NCI-H2227 treated with DMSO at 0.1 percent for 48 hours (cell line): ENCODE measurements around the gene MARCHF10.
"Not testable (repeated sequence)": the region's sequence is repeated elsewhere in the genome, so short reads cannot be mapped to it uniquely, and the experiment has no call there.

Experiments used
- DNase-seq: peaks from one replicate; lab custom pipeline; 2025; lab: John Stamatoyannopoulos, UW

MARCHF10 gene

DNA sequence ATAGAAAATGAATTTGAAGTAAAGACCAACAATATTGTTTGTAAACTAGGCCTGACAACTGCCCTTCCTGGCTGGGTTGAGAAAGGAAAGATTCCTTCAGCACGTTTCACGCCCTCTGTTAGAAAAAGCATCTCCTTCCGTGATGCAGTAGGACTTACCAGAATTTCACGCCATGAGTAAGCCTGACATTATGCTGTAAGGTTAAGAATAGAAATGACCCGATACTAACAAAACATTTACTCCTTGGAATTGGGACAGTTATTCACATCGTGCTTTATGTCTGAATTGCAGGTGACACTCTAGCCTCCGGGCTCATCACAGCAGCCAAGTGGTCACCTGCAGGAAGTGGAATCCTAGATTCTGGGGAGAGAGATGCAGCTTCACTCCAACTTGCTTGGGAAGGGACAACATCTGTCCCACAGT lies 17.5 kb downstream of the MARCHF10 start:
- DNase-seq: no peak

DNA sequence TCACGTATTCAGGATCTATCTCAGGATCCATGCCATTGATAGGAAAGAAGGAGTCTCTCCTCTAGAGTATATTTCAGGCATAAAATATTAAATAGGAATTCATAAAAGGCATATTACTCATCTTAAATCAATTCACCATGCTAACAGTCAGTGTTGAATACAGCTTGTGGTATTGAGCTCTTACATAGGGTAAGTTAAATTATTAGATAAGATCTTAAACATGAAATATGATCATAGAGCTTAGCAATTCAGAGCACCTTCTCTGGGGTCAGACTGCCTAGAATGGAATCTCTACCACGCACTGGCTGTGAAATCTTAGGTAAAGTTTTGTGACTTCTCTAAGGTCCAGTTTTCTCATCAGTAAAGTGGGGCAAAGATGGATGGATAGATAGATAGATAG lies 20.7 kb downstream of the MARCHF10 start:
- DNase-seq: no peak

DNA sequence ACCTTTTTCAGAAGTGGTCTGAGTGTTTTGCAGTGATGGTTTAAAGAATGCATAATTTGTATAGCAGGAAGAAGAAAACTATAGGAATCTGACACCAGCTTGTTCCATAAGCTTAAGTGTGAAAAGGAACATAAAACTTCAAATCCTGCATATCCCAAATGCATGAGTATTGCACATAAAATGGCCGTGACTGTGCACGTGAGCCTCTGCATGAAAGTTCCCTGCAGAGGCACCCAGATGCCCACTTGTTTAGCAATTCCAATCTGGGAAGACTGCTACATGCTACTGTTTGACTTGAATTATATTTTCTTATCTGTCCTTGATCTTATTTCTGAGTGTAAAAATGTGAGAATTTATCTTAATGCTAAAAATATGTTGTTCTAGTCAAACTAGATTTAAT lies 21.5 kb downstream of the MARCHF10 start:
- DNase-seq: no peak

DNA sequence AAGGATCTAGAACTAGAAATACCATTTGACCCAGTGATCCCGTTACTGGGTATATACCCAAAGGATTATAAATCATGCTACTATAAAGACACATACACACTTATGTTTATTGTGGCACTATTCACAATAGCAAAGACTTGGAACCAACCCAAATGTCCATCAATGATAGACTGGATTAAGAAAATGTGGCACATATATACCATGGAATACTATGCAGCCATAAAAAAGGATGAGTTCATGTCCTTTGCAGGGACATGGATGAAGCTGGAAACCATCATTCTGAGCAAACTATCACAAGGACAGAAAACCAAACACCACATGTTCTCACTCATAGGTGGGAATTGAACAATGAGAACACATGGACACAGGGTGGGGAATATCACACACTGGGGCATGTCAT lies 22.1 kb downstream of the MARCHF10 start:
- DNase-seq: not testable (repeated sequence)

DNA sequence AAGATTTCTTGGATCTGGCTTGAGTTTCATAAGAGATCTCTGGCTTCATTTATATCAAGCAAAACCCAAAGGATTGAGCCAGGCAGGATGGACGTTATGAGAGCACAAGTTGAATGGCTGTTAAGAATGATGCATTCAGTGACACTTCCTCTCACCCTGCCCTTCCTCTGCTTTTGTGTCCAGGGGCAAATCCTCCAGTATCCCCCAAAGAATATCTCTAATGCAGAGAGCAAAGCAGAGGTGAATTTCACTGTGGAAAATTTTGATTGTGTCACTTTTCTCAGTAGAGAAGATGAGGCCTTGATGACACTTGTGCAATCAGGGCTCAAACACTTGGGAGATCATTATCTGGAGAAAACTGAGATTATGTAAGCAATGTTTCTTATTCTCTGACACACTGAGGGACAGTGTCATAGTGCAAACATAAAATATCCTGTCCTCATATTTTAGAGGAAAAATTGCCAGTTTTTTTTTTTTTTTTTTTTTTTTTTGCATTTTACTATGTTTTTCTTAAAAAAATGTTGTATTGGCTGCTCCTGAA lies 25.3 kb downstream of the MARCHF10 start:
- DNase-seq: no peak

DNA sequence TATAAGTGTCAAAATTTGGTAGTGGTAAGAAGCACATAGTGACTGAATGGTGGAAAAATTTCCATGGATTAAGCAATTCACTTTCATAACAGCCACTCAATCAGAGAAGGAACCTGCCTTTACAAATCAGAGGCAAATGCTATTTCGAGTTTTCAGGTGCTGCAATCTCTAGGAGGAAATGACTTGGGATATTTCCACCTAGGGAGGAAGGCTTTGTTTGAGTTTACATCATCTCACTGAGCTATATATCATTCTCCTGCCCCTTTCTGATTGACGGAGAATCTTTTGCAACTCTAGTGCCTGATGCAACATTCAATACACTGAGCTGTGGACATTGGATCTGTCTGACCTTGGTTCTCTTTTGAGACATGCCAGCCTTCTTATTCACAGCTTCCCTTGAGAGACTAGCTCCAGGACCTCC lies 26.3 kb downstream of the MARCHF10 start:
- no peak for DNase-seq

DNA sequence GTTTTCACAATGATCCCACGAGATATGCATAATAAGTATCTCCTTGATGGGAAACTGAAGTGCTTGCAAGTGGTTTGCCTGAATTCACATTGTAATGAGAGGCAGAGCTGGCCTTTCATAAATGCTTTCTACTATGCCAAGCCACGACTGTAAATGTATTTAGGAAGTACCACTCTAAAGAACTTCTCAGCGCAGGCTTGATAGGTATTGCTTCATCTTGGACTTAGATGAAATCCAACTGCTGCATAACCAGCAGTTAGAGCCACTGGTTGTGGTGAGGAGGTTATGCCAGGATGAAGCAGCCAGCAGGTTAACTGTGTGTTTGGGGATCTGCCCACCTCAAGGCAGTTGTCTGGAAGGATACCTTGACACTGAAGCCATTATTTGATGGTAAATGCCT lies 26.8 kb downstream of the MARCHF10 start:
- no peak for DNase-seq

DNA sequence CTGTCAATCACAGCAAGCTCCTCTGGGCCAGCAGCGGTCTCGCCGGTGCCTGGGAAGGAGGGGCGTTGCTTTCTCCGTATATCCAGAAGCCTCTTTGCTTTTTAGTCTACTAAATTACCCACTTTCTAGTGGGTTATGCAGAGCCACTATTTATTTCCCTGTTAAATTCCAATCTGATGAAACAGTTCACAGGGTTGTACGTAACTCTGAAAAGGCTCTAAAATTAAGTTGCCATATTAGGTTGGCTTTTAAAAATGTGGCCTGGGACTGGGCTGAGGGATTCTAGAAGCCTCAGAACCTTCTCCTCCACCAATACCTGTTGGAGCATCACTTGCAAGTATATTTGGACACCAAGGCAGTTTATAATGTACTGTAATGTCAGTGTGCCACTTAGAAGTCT lies 27.2 kb downstream of the MARCHF10 start:
- no peak for DNase-seq

DNA sequence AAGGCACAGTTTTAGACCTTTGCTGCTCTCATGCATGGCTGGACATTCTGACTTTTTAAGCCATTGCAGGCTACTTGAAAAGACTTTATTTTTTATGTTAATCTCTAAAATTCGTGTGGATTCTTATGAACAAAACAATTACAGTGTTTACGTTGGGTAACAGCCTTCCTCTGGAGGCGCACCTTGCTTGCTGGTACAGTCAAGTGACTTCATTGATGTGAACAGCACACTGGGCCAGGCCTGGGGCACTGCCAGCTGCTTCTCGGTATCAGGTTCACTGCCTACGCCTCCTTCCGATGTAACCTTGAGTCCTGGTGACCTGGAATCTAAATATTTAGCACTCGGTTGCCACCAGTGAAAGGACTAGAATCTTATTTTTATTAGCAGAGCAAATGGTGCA lies 27.8 kb downstream of the MARCHF10 start:
- no peak for DNase-seq

DNA sequence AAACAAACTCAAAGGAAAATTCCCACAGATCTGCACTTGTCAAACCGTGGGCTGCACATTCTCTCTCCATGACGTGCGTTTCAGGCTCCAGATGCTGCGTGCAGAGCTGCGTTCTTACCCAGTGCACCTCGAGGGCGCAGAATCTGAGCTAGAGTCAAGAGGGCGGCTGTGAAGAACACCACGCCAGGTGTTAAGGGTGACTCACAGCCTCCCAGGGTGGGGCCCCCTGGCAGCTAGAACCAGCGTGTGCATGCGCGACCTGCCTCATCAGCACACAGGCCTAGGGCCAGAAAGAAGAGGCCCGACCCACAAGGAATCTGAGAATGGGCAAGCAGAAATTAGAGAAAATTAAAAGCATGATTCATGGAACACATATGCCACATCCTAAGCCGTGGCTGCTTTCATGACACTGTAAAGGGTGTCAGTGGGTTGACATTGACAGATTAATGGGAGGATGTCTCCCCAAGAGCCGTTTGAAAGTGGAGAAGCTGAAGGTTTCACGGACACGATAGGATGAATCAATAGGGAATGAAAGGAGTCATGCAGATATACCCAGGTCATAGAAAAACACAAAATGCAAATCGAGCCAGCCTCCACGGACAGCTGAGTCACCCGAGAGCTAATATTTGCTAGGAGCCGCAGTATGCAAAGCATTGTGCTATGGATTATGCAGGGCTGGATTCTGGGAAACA lies 29.0 kb downstream of the MARCHF10 start:
- DNase-seq: peak; percentile 28

DNA sequence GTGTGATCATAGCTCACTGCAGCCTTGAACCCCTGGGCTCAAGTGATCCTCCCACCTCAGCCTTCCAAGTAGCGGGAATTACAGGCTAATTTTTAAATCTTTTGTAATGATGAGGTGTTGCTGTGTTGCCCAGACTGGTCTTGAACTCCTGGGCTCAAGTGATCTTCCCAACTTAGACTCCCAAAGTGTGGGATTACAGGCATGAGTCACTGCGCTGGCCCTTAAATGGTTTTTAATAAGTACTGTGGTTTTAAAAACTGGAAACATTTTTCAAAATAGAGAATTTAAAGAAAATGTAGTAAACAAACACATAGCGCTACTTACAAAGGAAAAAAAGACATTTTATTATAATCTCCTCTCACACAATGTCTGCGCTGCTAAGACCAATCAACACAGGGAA lies 32.2 kb downstream of the MARCHF10 start:
- DNase-seq: no peak

DNA sequence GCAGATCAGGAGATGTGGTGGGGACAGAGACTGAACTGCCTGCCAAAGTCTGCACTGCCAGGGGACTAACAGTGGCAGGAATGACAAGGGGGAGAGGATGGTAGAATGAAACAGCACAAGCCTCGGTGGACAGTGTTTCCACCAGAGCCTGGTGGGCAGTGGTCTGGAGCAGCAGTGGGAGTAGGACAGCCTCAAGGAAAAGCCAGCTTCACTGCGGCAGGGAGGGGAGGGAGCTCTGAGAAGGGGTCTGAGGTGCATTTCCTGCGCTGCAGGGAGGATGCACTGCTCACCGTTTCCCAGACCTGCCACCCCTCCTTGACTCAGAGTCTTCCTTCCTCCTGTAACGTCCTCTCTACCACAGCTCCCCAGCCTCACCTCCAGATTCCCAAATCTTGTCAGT lies 33.8 kb downstream of the MARCHF10 start:
- DNase-seq: no peak

DNA sequence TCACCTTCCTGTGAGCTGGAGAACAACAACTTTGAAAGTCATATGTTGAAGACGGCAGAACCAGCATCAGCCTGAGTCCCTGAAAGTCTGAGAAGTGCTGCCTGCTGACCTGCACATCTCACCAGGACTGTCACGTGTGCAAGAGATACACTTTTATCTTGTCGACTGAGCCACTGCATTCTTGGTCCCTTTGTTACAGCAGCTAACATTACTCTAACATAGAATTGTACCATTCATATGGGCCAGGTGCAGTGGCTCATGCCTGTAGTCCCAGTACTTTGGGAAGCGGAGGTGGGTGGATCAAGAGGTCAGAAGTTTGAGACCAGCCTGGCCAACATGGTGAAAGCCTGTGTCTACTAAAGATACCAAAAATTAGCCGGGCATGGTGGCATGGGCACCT lies 40.1 kb downstream of the MARCHF10 start:
- no peak for DNase-seq

DNA sequence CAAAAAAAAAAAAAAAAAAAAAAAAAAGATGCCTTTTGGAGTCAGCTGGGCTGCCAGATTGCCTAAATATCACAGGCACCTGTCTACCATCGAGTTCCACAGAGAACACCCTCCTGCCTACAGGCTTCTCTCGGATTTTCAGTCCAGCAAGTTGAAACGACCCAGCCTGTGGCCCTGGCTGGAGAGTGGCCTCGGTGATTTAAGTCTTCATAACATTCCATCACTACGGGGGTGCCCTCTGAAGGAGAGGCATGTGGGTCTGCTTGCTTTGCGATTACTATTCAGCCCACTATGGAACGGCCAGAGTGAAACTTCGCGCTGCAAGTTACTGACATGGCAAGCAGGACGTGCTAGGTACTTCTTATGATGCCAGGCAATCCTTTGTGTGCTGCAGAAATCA lies 42.8 kb downstream of the MARCHF10 start:
- DNase-seq: no peak

DNA sequence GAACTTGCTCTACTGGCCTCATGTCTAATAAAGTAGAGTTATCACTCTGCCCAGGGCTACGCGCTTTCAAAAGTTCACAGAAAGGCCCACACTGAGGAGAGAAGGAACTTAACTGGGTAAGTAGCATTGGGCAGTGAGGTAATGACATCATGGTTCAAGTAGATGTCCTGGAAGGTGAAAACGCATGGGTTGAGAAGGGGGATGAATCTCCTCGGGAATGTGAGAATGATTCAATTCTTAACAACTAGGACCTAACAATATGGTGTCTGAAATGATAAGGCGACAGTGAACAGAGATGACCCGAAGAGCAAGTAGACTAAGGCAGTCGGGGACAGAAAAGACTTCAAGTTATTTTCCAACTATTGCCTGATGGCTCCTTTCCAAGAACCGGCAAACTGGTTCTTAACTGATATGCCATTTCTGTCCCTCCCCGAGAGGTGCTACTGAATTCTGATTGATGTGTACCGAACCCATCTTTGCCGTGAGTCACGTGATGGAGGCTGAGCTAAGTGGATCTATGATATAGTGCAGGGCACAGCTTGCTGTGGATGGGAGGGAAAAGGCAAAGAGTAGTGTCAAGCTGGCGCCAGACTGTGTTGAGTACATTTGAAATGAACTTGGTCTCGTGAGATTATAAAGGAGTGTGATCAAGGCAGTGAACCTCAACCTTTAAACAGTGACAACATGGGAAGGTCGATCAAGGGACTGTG lies 44.1 kb downstream of the MARCHF10 start:
- no peak for DNase-seq

DNA sequence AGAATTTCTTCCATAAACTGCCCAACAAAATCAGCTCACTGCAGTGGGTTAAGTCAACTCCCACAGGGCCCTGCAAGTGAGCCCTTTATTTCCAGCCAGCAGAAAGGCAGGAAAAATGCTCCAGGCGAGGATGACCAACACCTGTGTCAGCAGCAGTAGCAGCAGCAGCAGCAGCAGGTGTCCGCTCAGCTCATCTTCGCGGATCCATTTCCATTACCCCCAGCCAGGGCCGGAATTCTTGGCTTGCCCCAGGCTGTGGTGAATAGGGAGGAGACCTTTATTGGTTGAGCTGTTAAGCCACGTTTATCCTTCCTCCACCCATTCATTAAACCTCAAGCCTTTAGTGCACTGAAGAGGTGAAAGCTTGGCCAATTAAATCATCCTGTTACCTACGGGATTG lies 46.2 kb downstream of the MARCHF10 start:
- no peak for DNase-seq

DNA sequence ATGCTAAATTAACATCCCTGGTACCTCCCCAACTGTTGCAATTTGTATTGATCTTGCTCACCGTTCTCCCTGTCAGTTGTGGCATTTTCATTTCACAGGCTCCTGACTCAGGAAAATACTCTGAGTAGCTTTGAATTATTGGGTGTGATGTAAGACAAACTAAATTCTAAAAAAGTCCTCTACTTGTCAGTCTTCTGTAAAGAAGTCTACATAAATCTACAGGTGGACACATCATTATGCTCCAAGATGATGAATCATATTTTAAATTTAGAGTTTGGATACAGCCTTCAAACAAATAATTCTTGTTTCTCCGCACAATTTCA lies 47.2 kb downstream of the MARCHF10 start:
- DNase-seq: no peak

DNA sequence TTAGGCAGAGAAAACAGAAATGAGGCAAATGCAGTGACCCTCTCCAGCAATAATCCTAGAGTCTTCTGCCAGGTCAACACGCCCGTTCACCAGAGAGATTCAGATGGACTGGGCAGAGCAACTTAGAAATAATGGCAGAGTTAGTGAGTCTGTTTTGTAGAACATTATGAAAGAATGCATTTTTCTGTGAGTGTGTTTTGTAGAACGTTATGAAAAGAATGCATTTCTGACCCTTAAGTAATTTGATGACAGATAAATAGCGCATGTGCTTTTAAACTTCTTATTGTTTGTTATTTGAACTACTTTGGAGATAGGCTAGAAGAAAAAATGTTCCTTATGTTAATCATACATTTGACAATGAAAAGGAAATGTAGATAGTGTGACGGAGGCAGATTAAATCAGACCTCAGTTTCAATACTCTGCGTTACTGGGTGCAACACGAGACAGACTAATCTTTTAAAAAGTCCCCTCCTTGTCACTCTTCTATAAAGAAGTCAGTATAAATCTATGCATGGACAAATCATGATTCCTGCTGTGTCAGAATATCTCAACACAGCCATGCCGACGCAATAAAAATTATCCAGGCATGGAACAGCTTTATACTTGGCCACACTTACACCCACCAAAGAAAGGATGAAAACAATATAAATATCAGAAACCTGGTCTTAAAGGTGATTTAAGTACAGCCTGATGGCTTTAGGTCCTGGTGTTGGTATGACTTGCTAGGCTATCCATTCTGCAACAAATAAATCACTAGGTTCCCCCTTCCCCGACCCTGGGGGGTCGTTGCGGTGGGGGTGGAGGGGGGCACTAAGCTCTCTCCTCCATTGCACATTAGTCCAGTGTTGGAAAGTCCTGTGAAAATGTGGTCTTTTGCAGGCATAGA lies 47.8 kb downstream of the MARCHF10 start:
- DNase-seq: no peak

DNA sequence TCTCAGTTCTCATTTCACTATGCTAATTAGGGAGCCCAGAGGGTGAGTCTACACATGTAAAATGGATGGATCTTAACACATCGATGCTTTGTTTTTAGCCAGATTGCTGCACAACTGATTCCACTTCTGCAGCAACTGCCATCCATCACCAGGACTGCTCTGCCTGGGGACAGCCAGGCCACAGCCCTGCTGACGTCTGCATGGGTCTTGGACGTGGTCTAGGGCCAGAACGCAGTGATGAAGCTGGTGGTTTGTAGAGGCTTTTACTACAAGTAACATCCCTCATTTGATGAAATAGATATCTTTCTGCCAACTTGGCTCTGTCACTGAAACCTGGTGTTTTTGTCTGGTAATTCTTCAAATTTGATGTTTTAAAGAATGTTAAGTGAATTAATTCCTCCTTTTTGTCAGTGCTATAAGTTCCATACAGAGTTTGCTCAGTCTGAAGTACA lies 50.6 kb downstream of the MARCHF10 start:
- DNase-seq: no peak

DNA sequence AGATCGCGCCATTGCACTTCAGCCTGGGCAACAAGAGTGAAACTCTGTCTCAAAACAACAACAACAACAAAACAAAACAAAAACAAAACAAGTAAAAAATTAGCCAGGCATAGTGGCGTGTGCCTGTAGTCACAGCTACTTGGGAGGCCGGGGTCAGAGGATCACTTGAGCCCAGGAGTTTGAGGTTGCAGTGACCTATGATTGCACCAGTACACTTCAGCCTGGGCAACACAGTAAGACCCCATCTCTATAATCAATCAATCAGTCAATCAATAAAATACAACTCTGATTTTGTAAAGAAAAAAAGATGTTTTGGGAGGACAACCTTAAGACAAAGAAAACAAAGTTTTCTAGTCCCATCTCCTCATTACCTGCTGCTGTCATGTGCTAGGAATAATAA lies 51.9 kb downstream of the MARCHF10 start:
- no peak for DNase-seq

DNA sequence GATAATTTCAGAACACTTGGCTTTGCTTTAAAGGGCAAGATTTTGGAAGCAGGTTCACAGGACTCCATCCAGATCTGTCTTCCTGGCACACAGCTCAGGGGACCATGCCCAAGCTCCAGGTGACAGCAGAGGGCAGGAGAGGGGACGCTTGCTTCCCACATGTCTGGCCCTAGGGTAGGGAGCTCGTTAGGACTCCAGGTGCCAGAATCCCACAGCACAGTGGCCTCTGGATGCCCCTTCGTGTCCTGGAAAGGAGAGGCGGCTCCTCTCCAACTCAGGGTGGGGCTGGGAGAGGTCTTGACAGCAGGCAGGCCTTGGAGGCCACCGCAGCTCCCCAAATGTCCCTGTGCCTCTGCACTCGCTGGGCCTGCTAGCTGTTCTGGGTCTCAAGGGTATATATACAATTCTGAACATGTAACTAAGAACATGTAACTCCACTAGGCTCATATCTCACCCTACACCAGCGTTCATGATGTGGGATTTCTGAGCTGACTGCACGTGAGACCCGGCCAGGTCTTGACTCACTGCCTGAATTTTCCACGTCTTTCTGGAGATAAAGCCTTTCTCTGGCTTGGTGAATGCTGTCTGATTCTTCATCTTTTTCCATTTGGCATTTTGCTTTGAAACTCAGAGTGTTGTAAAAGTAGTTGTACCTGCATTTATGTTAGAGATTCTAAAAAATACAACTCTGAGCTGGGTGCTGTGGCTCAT lies 52.8 kb downstream of the MARCHF10 start:
- DNase-seq: no peak

DNA sequence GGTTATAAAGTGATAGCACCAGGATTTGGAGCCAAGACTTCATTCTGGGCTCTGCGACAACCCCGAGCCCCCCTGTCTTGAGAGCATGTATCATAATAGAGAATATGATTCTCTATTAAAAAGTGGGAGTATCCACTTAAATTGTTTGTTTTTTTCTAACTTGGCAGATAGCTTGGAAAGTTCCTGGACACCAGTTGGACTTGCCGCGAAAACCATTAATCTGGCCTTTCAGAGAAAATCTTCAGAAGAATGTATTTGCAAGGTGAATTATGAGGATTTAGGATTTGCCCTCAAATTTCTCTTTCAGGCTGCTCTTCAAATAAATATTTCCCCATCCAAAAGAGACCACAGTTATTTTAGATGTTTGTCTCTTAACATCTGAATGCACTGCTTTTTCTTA lies 53.5 kb downstream of the MARCHF10 start:
- DNase-seq: no peak
